ENCODE results near the gene FNDC3B.

Gene FNDC3B

GRCh38 chr3:172442606-172443005 lies 403.2 kb downstream of the FNDC3B start:
- no peak for DNase-seq

- no peak for DNase-seq
These were observed 405.4 kb downstream of the FNDC3B start for GRCh38 chr3:172444821-172445220.

GRCh38 chr3:172446198-172446597 lies 406.8 kb downstream of the FNDC3B start:
- no peak for DNase-seq

- no peak for DNase-seq
These were observed 408.5 kb downstream of the FNDC3B start, which contains the start of gene GHSR for GRCh38 chr3:172447611-172448579. Gene GHSR, minus strand, starts transcription at chr3:172448456. Its CDS starts 43 bp downstream, at chr3:172448413.

- DNase-seq: no peak
These were observed 409.5 kb downstream of the FNDC3B start for GRCh38 chr3:172448661-172449465.

- no peak for DNase-seq
These were observed 410.2 kb downstream of the FNDC3B start for GRCh38 chr3:172449466-172450149.

Measured in stimulated activated CD4-positive, alpha-beta T cell treated with anti-CD3 and anti-CD28 coated beads, Interleukin-4, amount 100 ng/mL, for 4 hours (primary cell).